Thyroid gland (tissue), 4 donors: Measurements from ENCODE around the gene FAM216B.

Experiments used
- CTCF ChIP-seq, 6 experiments: fragments of 200-600 bp in 3 of 6; fragments of 450-650 bp in 3 of 6; sonication (generic) in 3 of 6; IDR thresholded peaks; one replicate each; pipeline ENCODE4 v1.5.1; 2016 to 2019; ENCODE audit warnings: antibody characterized with exemption in 6 of 6, mild to moderate bottlenecking in 2 of 6, inconsistent platforms in 1 of 6, moderate library complexity in 1 of 6
- POLR2A ChIP-seq, 2 donors: fragments of 450-650 bp; IDR thresholded peaks; one replicate each; pipeline ENCODE4 v1.6.1; 2017; ENCODE audit warnings: antibody characterized with exemption in 2 of 2, mild to moderate bottlenecking in 2 of 2, moderate library complexity in 1 of 2

GRCh38 chr13:42733046-42733445, 48.3 kb upstream of the FAM216B start:
- no peak for TF ChIP-seq CTCF (IDR thresholded peaks at IDR 0.05)
- TF ChIP-seq POLR2A (IDR thresholded peaks at IDR 0.05): no peak
